Activated CD4-positive, alpha-beta memory T cell treated with anti-CD3 and anti-CD28 coated beads for 36 hours (primary cell): Measurements from ENCODE around the gene DEDD2. TPM values are rescaled to one million over a fixed set of nuclear protein-coding genes. Genes with fewer than 3 reads are reported as not detected.

Source experiments
- CTCF ChIA-PET: fragments of 350-600 bp; sonication (Branson Sonifier 250); formaldehyde crosslinking; loops from one replicate; lab custom pipeline; 2021; ENCODE audit warnings: antibody characterized with exemption, inconsistent platforms; lab: Charles Lee
- POLR2A ChIA-PET: fragments of 350-600 bp; sonication (Branson Sonifier 250); formaldehyde crosslinking; loops from one replicate; lab custom pipeline; 2021; ENCODE audit warnings: antibody characterized with exemption; lab: Charles Lee
- DNase-seq: peaks from one replicate; pipeline ENCODE4 v3.0.0-alpha.2; 2020
- H3K27ac Mint-ChIP-seq: one replicate; pipeline ENCODE4 v1.8.0; 2021; ENCODE audit warnings: mixed read lengths
- H3K27me3 Mint-ChIP-seq: one replicate; pipeline ENCODE4 v1.8.0; 2021; ENCODE audit warnings: mixed read lengths
- H3K36me3 Mint-ChIP-seq: one replicate; pipeline ENCODE4 v1.8.0; 2021; ENCODE audit warnings: mixed read lengths
- H3K4me1 Mint-ChIP-seq: one replicate; pipeline ENCODE4 v1.8.0; 2021; ENCODE audit warnings: low read depth, mixed read lengths
- H3K4me3 Mint-ChIP-seq: one replicate; pipeline ENCODE4 v1.8.0; 2021; ENCODE audit warnings: mild to moderate bottlenecking, mixed read lengths
- H3K9me3 Mint-ChIP-seq: one replicate; pipeline ENCODE4 v1.8.0; 2021; ENCODE audit warnings: mixed read lengths
- intact Hi-C: fragments of 100-400 bp; cut with micrococcal nuclease; formaldehyde crosslinking; loops from one replicate; pipeline ENCODE4 v1.15.1; 2023
- total RNA-seq, 2 experiments: library from RNA; stranded (reverse); gene quantifications; one replicate each; pipeline ENCODE4 v1.2.3, GENCODE V29; 2021

The DEDD2 gene
- total RNA-seq, 2 experiments from 2014 or later: 31.3 to 33.4 TPM

DNA sequence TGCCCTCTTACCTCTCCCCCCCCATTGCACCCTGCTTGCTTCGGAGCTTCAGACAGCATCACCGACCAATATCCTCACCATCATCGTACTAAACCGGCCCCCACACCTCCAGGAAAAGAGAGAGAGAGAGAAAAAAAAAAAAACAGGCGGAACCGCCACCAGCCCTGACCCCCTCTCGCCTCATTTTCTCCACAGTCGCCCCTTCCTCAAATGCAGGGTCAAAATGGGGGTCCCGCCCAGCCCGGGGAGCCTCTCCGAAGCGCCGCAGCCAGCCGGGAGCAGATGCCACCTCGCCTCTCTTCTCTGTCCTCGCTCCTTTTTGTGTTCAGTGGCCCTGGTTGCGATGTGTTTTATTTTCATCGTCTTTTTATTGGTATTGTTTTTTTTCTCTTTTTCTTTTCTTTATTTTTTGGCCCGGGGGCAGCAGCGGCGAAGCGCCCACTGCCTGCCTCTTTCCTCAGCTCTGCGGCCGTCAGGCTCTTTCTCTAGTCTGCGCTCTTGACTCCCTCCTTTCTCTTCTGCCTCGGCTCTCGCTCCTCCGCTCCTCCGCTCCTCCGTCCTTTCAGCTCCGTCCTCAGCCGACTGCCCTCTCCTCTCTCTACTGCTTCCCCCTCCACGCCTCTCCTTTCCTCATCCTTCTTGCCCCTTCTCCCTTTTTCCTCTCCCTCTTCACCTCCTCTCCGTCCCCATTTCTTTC lies 41.4 kb downstream of the DEDD2 start:
- intact Hi-C loops: loop anchor here (1.0 to 2.0 kb wide), 3 partner anchors 41 to 149 kb away; partner anchors contain the start of genes DEDD2, MEGF8 and POU2F2
- ChIA-PET POLR2A (interaction anchor here (0.6 to 1.5 kb wide), 8 partner anchors 8 to 1858 kb away, joined by 3 to 6 read pairs (median 4); partner anchors contain the start of gene ZNF574), CTCF (interaction anchor here (0.8 to 2.5 kb wide), 20 partner anchors 8 to 120 kb away, joined by 3 to 21 read pairs (median 5); partner anchors contain the start of genes GSK3A and POU2F2)
- peak overlapping the region; percentile 70 for H3K4me3 Mint-ChIP-seq
- no peaks in the 10 kb centered on the region for H3K9me3 Mint-ChIP-seq
- no peaks in the 10 kb centered on the region for H3K36me3 Mint-ChIP-seq
- H3K27ac Mint-ChIP-seq: no peak overlapping the region
- peak; percentile 36 for DNase-seq
- peaks cover 11% of the 10 kb centered on the region for H3K27me3 Mint-ChIP-seq
- peaks cover 14% of the 10 kb centered on the region for H3K4me1 Mint-ChIP-seq

DNA sequence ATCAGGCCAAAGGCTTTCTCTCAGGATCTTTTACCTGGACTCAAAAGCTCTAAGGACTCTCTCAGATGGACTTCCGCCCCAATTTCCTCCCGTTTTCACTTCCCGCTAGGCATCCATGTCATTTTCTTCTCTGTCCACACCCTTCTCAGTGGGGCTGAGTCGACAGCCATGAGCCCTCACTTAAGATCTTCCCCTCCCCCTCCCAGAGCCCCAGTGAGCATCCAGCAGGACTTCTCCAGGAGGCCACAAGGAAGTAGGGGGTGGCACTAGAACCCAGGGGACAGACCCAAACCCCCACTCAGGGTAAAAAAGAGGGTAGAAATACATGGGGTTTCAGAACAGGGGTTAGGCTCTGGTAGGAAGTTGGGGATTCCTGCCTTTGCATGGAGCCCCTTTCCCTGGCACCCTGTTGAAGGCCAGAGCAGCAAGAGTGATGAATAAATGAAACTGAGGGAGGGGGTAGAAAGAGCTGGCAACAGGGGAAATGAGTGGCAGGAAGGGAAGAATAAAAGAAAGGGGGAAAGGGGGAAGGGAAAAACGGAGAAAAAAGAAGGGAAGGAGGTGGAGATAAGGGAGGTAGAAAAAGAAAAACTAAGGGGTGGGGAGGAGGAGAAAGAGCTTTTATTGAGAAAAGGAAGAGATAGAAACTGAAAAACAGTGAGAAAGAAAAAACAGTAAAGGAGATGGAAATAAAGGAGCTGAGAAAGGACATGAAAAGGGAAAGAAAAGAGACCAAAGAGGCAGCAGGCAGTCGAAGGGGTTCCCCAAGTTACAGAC lies 42.3 kb downstream of the DEDD2 start:
- ChIA-PET POLR2A (interaction anchor here (1.0 to 1.1 kb wide), 3 partner anchors 9 to 99 kb away, joined by 3 to 5 read pairs (median 4); partner anchors contain the start of gene ZNF574), CTCF (interaction anchor here (0.6 to 2.5 kb wide), 7 partner anchors 10 to 340 kb away, joined by 3 to 21 read pairs (median 9); partner anchors contain the start of gene POU2F2)
- DNase-seq: no peak
- peaks cover 11% of the 10 kb centered on the region for H3K27me3 Mint-ChIP-seq
- H3K4me3 Mint-ChIP-seq: peak overlapping the region; percentile 27
- H3K27ac Mint-ChIP-seq: no peak overlapping the region
- H3K36me3 Mint-ChIP-seq: no peaks in the 10 kb centered on the region
- intact Hi-C loops: no loop called here
- no peaks in the 10 kb centered on the region for H3K9me3 Mint-ChIP-seq
- peaks cover 14% of the 10 kb centered on the region for H3K4me1 Mint-ChIP-seq

- H3K27me3 Mint-ChIP-seq: peaks cover 11% of the 10 kb centered on the region
- CTCF ChIA-PET: no interaction called here
- H3K4me1 Mint-ChIP-seq: peaks cover 14% of the 10 kb centered on the region
- no peak overlapping the region for H3K4me3 Mint-ChIP-seq
- no peak overlapping the region for H3K27ac Mint-ChIP-seq
- H3K9me3 Mint-ChIP-seq: no peaks in the 10 kb centered on the region
- POLR2A ChIA-PET: no interaction called here
- no peak for DNase-seq
- no peaks in the 10 kb centered on the region for H3K36me3 Mint-ChIP-seq
- intact Hi-C loops: no loop called here
These were observed 43.3 kb downstream of the DEDD2 start for GRCh38 chr19:42174188-42174587.

DNA sequence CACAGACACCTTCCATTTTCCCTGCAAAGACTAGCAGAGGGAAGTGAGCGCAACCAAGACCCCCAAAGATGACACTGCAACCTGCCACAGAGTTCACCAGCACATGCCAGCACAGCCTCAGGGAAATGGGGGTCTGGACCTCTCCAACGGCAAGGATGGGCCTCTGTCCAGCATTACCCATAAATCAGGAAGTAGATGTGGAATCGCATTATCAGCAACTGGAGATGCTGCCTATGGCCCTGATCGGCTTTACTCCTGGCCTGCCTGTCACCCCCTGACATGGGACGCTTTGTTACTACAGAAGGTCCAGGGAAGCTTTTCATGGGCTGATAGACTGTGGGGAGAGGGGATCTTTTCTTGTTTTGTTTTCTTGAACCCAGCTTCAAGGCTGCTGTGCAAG lies 43.8 kb downstream of the DEDD2 start:
- POLR2A ChIA-PET: no interaction called here
- H3K9me3 Mint-ChIP-seq: no peaks in the 10 kb centered on the region
- H3K4me1 Mint-ChIP-seq: peaks cover 14% of the 10 kb centered on the region
- intact Hi-C loops: no loop called here
- H3K4me3 Mint-ChIP-seq: no peak overlapping the region
- peaks cover 11% of the 10 kb centered on the region for H3K27me3 Mint-ChIP-seq
- DNase-seq: no peak
- CTCF ChIA-PET: no interaction called here
- H3K27ac Mint-ChIP-seq: no peak overlapping the region
- H3K36me3 Mint-ChIP-seq: no peaks in the 10 kb centered on the region

GRCh38 chr19:42172261-42172660 lies 45.2 kb downstream of the DEDD2 start:
- Mint-ChIP-seq H3K4me3 (no peak overlapping the region), H3K4me1 (peaks cover 14% of the 10 kb centered on the region), H3K9me3 (no peaks in the 10 kb centered on the region), H3K36me3 (no peaks in the 10 kb centered on the region), H3K27ac (no peak overlapping the region), H3K27me3 (peaks cover 11% of the 10 kb centered on the region)
- intact Hi-C loops: no loop called here
- ChIA-PET POLR2A (no interaction called here), CTCF (no interaction called here)
- DNase-seq: no peak

GRCh38 chr19:42170715-42171114 lies 46.8 kb downstream of the DEDD2 start:
- intact Hi-C loops: no loop called here
- POLR2A ChIA-PET: no interaction called here
- CTCF ChIA-PET: no interaction called here
- H3K4me1 Mint-ChIP-seq: peaks cover 8% of the 10 kb centered on the region
- no peak overlapping the region for H3K27ac Mint-ChIP-seq
- H3K27me3 Mint-ChIP-seq: peaks cover 7% of the 10 kb centered on the region
- H3K9me3 Mint-ChIP-seq: no peaks in the 10 kb centered on the region
- H3K36me3 Mint-ChIP-seq: no peaks in the 10 kb centered on the region
- no peak for DNase-seq
- H3K4me3 Mint-ChIP-seq: no peak overlapping the region

DNA sequence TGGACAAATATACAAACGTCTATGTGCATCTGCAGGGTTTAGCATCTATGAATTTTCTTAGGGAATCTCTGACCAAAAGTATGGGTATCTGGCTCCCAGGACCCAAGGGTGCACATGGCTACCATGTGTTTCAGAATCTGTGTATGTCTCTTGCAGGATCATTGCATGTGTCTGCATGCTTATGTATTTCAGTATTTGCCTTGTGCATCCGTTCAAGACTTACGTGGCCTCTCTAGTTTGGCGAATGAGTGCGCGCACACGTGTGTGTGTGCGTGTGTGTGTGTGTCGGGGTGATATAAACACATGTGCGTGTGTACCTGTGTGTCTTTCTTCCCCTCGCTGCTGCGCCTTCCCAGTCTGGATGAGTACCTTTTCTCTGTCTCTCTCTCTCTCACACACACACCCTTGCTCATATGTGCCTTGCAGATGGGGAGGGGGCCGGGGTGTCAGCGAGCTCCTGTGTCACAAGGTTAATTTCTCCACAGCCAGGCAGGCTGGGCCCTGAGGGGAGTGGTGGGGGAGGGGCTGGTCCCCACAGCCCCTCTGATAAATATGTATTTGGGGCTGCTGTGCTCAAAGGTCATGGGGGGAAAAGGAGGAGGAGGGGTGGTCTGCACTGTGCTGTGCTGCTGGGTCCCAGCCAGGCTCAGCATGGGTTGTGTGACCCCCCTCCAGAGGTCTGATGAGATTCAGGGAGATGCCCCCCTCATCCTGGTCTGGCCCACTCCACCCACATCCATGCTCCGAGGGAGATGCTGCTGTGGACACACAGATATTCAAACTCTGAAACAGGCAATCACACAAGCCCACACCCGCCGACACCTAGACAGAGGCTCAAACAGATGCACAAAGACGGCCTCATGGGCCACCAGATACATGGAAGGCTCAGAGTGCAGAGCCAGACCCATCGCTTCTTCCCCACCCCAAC lies 47.7 kb downstream of the DEDD2 start:
- DNase-seq: no peak
- POLR2A ChIA-PET: no interaction called here
- CTCF ChIA-PET: no interaction called here
- Mint-ChIP-seq H3K36me3 (no peaks in the 10 kb centered on the region), H3K4me3 (no peak overlapping the region), H3K9me3 (no peaks in the 10 kb centered on the region), H3K4me1 (no peaks in the 10 kb centered on the region), H3K27ac (no peak overlapping the region), H3K27me3 (peaks cover 2% of the 10 kb centered on the region)
- intact Hi-C loops: no loop called here

GRCh38 chr19:42168206-42168605 lies 49.3 kb downstream of the DEDD2 start:
- H3K36me3 Mint-ChIP-seq: no peaks in the 10 kb centered on the region
- no peak overlapping the region for H3K4me3 Mint-ChIP-seq
- no peaks in the 10 kb centered on the region for H3K9me3 Mint-ChIP-seq
- H3K27me3 Mint-ChIP-seq: no peaks in the 10 kb centered on the region
- H3K4me1 Mint-ChIP-seq: no peaks in the 10 kb centered on the region
- no peak overlapping the region for H3K27ac Mint-ChIP-seq
- CTCF ChIA-PET: interaction anchor here (0.9 kb wide), 1 partner anchor 8 kb away, joined by 3 read pairs; no protein-coding TSS in a partner anchor
- POLR2A ChIA-PET: no interaction called here
- DNase-seq: no peak
- intact Hi-C loops: no loop called here

DNA sequence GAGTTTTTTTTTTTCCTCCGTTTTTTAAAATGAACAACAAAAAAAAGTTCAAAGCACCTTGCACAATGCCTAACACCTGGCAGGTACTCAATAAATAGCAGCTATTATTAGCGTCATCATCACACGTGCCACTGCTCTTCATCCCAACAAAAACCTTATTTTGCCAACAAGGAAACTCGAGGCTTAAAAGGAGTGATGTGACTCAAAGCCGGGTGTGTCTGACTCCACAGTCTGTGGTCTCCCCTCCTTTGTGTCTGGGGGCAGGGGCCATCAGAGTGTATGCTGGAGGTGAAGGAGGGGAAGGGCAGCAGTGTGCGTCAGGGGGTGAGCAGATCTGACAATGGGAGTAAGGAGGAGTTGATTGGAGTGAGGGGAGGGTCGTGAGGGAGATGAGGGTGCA lies 51.2 kb downstream of the DEDD2 start:
- Mint-ChIP-seq H3K4me3 (no peak overlapping the region), H3K9me3 (no peaks in the 10 kb centered on the region), H3K36me3 (no peaks in the 10 kb centered on the region), H3K27me3 (no peaks in the 10 kb centered on the region), H3K4me1 (no peaks in the 10 kb centered on the region), H3K27ac (no peak overlapping the region)
- intact Hi-C loops: no loop called here
- DNase-seq: no peak
- ChIA-PET CTCF (interaction anchor here (1.4 kb wide), 1 partner anchor 11 kb away, joined by 4 read pairs; no protein-coding TSS in a partner anchor), POLR2A (no interaction called here)

GRCh38 chr19:42165146-42165545 lies 52.3 kb downstream of the DEDD2 start:
- intact Hi-C loops: no loop called here
- Mint-ChIP-seq H3K9me3 (no peaks in the 10 kb centered on the region), H3K27me3 (no peaks in the 10 kb centered on the region), H3K36me3 (no peaks in the 10 kb centered on the region), H3K27ac (no peak overlapping the region), H3K4me3 (no peak overlapping the region), H3K4me1 (no peaks in the 10 kb centered on the region)
- DNase-seq: no peak
- CTCF ChIA-PET: no interaction called here
- POLR2A ChIA-PET: no interaction called here

GRCh38 chr19:42161616-42162263 lies 55.7 kb downstream of the DEDD2 start:
- no peaks in the 10 kb centered on the region for H3K27me3 Mint-ChIP-seq
- no peaks in the 10 kb centered on the region for H3K36me3 Mint-ChIP-seq
- no peaks in the 10 kb centered on the region for H3K9me3 Mint-ChIP-seq
- no peak for DNase-seq
- no peak overlapping the region for H3K4me3 Mint-ChIP-seq
- intact Hi-C loops: no loop called here
- ChIA-PET POLR2A (no interaction called here), CTCF (no interaction called here)
- no peaks in the 10 kb centered on the region for H3K4me1 Mint-ChIP-seq
- no peak overlapping the region for H3K27ac Mint-ChIP-seq
